Upper lobe of left lung (tissue), 4 donors: Measurements from ENCODE around the gene PPM1L.

Experiments used
- EP300 ChIP-seq, 4 donors: sonication (generic); formaldehyde crosslinking; IDR thresholded peaks; one replicate each; pipeline ENCODE4 v1.5.1; 2017; ENCODE audit warnings: antibody characterized with exemption in 4 of 4, control low read depth in 2 of 4
- POLR2A ChIP-seq, 4 donors: fragments of 450-650 bp; IDR thresholded peaks; one replicate each; pipeline ENCODE4 v1.5.1; 2016 to 2017; ENCODE audit warnings: antibody characterized with exemption in 4 of 4, mild to moderate bottlenecking in 2 of 4
- POLR2AphosphoS5 ChIP-seq, 2 donors: sonication (generic); formaldehyde crosslinking; IDR thresholded peaks; one replicate each; pipeline ENCODE4 v1.5.1; 2017; ENCODE audit warnings: antibody characterized with exemption in 2 of 2
- TF ChIP-seq, protein P1 (sequence below), 6 experiments: fragments of 450-650 bp in 4 of 6; fragments of 200-600 bp in 2 of 6; sonication (generic) in 2 of 6; IDR thresholded peaks; one replicate each; pipeline ENCODE4 v1.5.1; 2016 to 2019; ENCODE audit warnings: antibody characterized with exemption in 6 of 6

- TF ChIP-seq, protein P1, sequence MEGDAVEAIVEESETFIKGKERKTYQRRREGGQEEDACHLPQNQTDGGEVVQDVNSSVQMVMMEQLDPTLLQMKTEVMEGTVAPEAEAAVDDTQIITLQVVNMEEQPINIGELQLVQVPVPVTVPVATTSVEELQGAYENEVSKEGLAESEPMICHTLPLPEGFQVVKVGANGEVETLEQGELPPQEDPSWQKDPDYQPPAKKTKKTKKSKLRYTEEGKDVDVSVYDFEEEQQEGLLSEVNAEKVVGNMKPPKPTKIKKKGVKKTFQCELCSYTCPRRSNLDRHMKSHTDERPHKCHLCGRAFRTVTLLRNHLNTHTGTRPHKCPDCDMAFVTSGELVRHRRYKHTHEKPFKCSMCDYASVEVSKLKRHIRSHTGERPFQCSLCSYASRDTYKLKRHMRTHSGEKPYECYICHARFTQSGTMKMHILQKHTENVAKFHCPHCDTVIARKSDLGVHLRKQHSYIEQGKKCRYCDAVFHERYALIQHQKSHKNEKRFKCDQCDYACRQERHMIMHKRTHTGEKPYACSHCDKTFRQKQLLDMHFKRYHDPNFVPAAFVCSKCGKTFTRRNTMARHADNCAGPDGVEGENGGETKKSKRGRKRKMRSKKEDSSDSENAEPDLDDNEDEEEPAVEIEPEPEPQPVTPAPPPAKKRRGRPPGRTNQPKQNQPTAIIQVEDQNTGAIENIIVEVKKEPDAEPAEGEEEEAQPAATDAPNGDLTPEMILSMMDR (IDR thresholded peaks at IDR 0.05) = no peak
- TF ChIP-seq POLR2A (IDR thresholded peaks at IDR 0.05) (no peak), EP300 (IDR thresholded peaks at IDR 0.05) (no peak), POLR2AphosphoS5 (IDR thresholded peaks at IDR 0.05) (no peak)
Measured at GRCh38 chr3:160860346-160860745, 104.3 kb downstream of the PPM1L start.
